Activated CD4-positive, CD25-positive, alpha-beta regulatory T cell treated with anti-CD3 and anti-CD28 coated beads, Interleukin-2, amount 50 U/mL, for 16 hours (primary cell): Measurements from ENCODE around the gene CDHR3.
"Not testable (repeated sequence)": the region's sequence is repeated elsewhere in the genome, so short reads cannot be mapped to it uniquely, and the experiment has no call there.

Source experiments
- DNase-seq: peaks from one replicate; pipeline ENCODE4 v3.0.0-alpha.2; 2020; ENCODE audit warnings: low read depth, low spot score

Gene CDHR3, protein sequence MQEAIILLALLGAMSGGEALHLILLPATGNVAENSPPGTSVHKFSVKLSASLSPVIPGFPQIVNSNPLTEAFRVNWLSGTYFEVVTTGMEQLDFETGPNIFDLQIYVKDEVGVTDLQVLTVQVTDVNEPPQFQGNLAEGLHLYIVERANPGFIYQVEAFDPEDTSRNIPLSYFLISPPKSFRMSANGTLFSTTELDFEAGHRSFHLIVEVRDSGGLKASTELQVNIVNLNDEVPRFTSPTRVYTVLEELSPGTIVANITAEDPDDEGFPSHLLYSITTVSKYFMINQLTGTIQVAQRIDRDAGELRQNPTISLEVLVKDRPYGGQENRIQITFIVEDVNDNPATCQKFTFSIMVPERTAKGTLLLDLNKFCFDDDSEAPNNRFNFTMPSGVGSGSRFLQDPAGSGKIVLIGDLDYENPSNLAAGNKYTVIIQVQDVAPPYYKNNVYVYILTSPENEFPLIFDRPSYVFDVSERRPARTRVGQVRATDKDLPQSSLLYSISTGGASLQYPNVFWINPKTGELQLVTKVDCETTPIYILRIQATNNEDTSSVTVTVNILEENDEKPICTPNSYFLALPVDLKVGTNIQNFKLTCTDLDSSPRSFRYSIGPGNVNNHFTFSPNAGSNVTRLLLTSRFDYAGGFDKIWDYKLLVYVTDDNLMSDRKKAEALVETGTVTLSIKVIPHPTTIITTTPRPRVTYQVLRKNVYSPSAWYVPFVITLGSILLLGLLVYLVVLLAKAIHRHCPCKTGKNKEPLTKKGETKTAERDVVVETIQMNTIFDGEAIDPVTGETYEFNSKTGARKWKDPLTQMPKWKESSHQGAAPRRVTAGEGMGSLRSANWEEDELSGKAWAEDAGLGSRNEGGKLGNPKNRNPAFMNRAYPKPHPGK

DNA sequence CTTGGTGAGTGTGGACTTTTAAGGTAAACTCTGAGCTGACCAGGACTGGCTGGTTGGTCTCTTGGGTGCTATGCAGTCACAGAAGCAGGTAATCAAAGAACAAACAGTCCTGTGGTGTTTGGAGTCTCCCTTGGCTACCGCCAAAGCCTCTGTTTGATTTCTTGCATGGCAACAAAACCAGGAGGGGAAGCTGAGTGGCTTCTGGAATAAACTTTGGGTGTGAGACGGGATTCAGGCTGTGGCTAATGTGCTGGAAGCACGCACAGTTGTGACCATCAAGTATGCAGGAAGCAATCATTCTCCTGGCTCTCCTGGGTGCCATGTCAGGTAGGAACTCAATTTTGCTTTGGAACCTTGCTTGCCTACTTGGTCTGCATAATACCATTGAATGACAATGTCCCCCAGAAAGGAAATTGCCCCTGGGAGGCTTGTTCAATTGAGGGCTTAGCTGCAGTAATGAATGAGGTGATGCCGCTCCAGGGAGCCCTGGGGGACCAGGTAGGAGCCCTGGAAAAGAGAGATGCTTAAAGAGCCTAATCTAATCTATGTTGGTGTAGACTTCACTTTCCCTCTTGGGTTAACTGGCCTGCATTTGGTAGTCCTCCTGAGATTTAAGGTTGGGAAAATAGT, at the start of gene CDHR3:
CDHR3 (plus strand) TSS at position 227 of the 630 bp plus-strand sequence; CDS start at position 282, 55 bp downstream.
- DNase-seq = no peak

DNA sequence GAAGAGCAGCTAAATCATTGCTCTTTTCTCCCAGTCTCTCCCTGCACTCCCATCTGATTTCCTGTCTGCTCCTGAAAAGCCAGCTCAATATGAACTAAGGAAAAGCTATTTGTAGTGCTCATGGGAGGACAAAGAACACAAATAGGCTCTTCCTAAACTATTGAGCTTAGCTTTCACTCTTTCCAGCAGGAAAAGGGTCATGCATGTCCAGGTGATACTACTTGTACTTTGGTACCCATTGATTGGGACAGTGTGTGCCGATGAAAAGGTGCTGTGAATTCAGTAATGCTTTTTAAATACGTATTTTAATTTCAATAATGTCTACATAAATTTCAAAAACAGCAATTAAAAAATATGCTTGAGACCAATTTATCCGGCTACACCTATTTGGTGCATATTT, 49.1 kb upstream of the CDHR3 start:
- no peak for DNase-seq

DNA sequence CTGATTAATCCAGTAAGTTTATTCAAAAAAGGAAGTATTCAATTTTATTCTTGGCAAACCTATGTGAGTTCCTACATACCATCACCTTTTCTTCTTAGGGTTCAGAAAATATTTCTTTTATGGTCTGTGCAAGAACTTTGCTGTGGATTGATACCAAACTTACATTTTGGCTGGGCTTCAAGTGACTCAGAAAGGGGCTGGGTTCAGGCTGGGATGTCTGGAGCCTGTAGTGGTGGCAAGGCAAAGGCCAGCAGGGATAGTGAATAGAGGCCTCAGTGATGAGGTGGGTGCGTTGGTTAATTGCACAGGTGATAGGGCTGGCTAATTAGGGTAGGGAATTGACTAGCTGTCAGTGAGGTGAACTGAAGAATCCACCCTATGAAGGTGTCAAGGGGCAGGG, 46.5 kb upstream of the CDHR3 start:
- DNase-seq = no peak

DNA sequence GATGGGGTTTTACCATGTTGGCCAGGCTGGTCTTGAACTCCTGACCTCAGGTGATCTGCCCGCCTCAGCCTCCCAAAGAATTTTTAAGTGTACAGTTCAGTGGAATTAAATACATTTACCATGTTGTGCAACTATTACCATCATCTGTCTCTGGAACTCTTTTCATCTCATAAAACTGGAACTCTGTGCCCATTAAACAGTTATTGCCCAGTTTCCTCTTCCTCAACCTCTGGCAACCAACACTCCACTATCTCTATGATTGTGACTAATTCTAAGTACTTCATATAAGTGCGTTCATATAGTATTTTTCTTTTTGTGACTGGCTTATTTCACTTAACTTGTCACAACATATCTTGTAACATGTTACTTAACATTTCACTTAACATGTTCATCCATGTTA, 45.4 kb upstream of the CDHR3 start:
- no peak for DNase-seq

DNA sequence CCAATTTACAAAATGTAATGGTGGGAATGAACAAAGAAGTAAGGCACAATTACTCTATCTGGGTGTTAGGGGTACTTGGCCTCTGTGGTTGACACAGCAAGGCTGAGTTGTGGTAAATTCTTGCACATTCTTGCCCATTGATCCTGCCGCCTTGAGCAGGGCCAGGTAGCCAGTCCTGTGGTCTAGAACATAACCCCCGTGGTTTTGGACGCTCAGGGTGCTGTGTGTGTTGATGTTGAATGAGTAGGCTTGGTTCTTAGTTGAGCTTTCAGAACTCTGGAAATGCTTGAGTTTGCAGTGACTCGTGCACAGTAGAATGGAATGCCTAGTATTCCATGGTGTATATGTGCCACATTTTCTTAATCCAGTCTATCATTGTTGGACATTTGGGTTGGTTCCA, 42.3 kb upstream of the CDHR3 start:
- DNase-seq = no peak

DNA sequence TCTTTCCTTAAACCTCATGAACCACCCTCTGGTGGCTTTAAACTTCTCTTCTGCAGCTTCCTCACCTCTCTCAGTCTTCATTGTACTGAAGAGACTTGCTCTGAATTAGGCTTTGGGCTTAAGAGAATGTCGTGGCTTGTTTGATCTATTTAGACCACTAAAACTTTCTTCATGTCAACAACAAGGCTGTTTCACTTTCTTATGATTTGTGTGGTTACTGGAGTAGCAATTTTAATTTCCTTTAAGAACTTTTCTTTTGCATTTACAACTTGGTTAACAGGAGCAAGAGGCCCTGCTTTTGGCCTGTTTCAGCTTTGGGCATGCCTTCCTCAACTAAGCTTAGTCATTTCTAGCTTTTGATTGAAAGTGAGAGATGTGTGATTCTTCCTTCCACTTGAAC, 38.1 kb upstream of the CDHR3 start:
- DNase-seq = no peak

DNA sequence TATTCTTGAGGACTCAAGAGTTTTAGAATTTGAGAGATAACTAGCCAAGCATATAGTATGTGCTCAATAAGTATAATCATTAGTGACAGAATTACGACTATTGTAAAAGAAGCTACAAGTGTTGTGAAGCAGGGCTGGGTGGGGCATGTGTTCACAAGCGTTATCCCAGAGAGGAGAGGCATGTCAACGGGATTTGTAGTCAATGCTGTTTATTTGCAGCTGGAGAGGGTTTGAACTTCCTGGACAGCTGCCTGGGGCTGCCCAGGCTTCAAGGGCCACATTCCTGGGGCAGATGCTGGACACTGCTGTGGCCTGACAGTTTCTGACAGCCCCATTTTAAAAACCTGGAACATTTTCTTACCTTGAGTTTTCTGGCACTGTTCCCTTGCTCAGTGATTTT, 36.9 kb upstream of the CDHR3 start:
- no peak for DNase-seq

DNA sequence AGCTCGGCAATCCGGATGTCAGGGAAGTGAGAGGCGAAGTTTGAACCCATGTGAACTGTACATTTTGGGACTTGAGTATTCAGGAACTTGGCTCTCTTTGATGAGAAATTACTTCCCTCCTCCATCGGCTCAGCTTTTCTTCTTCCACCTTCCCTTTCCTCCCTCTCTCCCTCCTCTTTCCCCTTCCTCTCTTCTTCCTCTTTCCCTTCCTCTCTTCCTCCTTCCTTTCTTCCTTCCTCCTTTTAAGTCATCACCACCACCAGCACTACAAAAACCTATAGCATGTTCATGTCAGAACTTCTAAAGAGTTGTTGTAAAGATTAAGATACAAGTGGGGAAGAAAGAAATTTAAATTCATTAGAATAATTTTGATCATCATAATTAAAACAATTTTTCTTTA, 31.9 kb upstream of the CDHR3 start:
- DNase-seq = no peak

DNA sequence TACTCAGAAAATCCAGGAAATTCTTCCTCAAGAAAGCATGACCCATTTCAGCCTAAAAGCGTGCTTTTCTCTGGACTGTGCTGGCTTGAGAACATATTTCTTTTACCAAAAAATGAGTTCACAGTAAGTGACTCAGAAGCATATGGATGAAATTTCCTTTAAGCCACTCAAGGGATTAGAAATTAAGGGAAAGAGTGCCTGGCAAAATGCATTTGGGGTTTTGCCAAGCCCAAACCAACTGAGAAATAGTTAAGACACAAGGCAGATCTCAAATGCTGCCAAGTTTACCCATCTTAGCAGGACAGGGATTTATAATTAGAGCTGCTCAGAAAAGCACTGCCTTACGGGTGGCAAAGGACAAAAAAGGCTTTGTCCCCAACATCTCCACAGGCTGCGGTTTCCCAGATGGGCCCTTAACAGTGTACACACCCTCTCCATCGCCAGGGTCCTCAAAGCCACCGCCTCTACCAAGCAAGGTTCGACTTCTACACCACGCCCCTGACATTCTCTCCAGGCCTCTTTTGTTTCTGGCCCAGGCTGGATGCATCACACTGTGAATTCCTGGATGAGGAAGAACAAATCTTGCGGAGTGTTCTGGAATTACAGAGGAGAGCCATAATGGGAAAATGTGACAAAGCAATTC, 30.1 kb upstream of the CDHR3 start:
- DNase-seq = no peak

DNA sequence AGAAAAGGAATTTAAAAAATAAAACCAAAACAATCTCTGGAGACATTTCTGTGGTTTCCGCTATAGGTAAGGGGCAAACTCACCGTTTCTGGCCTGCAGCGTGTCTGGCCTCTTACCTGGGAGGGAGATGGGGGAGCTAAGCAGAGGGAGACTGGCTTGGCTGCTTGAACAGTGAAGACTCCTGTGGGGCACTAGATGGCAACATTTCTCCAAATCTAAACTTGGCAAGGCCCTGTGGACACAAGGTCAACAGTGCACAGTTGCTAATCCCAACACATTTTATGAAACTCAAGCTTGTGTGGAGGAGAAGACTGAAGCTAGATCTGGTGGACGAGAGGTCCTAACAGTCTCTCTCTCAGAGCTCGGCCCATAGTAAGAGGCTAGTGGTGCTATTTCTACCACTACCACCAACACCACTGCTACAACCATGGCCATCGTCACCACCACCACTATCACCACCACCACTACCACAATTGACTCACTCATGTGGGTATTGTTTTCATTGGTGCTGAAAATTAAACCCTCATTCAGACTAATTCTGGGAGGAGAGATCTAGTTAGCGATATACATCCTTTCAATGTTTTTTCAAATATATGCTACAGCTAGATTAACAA, 28.4 kb upstream of the CDHR3 start:
- DNase-seq = no peak

DNA sequence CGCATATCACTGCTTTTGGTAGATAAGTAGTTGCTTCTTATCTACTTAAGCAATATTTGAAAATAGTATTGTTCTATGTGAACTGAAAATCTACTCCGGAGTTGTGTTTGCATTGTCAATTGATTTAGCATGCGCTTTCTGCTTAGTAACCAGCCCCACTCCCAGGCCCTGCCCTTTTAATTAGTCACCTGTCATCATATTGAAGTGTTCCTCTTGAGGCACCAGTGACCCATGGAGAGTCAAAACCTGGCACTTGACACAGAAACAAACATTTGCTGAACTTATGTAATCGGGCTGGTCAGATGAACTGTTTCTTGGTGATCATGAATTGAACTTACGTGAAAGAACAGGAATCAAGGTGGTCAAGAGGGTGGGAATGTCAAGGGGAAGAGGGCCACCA, 27.8 kb upstream of the CDHR3 start:
- DNase-seq = no peak

DNA sequence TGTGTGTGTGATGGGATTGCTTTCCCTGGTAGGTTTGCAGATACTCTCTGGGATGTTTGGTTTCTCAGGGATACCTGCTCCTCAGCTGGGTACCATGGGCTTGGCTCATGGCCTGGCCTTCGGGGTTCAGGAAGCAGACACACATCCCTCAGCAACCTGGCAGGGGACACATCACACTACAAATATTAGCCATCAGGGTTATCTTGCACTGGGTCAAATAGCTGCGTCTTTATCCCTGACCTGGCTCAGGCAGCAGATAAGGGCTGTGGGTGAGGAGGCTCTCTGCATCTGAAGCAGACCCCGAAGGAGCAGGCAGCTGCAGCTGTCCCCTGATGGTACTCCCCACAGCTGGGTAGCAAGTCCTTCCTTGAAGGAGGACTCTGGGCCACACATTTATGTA, 25.7 kb upstream of the CDHR3 start:
- no peak for DNase-seq

DNA sequence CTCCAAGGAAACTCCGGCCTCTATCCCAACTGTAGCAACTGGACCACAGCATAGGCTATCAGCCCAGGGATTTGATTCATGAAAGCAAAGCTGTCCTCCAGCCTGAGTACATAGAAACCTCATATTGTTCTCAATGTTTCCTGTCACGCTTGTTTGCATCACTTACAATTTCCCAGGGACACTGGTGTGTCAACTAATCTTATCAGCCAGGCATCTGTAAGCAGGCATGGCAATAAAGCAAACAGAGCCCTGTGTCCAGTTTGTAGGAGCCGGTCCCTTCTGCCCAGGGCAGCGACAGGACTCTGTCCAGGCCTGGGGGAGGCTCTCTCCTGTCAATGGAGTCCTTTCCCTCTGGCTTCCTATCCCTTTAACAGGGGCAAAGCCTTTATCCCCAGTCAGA, 23.0 kb upstream of the CDHR3 start:
- DNase-seq = no peak

DNA sequence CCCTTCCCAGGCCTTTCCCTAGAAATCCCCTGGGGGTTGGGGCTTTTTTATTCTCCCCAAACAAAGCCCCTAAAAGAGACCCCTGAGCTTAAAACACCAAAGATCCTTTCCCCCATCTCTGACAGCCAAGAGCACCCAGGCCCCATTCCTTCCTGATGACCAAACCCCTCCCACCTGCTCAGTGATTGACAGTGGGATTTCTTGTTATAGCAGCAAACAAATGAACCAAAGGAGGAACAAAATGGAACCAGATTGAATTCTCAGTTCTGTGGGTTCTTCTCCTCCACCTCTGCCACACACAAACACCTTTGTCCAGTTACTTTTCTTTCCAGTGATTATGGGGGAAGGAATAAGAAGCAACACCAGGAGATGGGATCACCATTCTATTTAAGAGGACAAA, 21.5 kb upstream of the CDHR3 start:
- no peak for DNase-seq

DNA sequence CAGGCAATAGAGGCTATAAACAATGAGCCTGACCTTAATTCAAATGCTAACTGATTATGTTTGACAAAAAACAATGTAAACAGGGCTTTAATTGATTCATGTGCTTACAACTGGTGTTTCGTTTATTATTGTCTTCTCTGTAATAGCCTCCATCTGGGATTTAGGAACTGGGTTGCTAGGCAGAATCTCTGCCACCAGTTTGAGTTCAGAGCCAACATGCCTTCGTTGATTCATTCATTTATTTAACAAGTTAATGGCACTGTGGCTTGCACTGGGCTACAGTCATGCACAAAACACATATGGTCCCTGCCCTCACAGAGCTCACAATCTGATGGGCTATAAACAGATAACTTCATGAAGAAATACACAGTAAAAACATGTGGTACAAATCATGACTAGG, 19.6 kb upstream of the CDHR3 start:
- no peak for DNase-seq

DNA sequence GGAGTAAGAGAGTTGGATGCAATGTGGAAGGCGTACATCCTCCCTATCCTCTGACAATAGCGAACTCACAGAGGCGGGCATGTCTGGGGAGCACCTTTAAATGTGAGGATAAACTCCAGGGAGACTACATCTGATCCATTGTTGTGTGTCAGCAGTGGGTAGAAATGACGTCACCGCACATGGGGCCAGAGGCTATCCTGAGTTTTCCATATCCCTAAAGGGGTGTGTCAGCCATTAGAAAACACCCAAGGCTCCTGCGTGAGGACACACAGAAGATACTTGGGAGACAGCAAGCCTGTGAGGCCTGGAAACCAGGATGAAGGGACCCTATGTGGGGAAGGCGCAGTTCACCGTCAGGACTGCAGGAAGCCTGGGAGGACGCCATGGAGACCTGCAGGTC, 17.2 kb upstream of the CDHR3 start:
- DNase-seq = no peak

DNA sequence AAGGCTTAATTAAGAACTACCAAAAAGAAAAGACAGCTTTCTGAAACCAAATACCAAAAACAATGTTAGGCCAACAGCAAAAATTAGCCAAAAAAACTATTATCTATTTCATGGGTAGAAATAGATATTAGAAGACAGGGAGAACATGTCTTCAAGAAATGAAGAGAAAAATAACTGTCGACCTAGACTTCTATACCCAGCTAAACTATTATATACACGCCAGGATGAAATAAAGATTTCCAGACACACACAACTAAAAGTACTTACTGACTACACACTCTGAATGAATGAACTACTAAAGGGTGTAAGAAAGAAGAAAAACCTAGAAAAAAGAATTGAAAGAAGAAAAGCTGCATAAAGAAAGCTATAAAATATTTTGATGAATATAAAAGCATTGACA, 11.5 kb upstream of the CDHR3 start:
- DNase-seq = no peak

DNA sequence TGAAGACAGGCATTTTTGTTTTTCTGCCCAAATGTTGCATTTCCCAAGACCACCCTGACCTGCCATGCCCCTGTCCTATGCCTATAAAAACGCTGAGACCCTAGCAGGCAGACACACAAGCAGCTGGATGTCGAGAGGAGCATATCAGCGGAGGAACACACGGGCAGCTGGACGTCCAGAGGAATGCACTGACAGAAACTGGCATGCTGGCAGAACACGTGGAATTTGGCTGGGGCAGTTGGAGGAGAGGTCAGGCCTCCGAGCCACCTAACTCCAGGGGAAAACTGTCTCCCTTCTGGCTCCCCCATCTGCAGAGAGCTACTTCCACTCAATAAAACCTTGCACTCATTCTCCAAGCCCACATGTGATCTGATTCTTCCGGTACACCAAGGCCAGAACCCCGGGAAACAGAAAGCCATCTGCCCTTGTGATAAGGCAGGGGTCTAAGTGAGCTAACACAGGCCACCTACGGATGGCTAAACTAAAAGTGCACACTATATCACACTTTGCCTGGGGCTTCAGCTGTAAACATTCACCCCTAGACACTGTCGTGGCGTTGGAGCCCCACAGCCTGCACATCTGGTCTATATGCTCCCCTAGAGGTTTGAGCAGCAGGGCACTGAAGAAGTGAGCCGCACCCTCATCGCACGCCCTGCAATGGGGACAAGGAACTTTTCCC, 10.0 kb upstream of the CDHR3 start:
- DNase-seq = no peak

DNA sequence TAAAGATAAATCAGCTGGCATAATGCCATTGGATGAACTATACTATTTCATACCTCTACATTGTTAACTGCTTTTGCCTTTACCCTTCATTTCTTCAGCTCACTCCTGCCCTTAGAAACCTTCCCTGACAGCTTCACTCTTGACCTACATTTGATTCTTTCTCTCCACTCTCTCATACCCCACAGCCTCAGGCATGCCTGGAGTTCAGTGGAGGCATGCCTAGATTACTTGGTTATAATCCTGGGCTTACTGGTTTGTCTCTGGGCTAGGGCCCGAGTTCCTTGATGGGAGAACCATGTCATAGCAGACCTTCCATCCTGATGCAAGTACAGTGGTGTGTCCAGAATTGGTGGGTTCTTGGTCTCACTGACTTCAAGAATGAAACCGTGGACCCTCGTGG, 8.4 kb upstream of the CDHR3 start:
- no peak for DNase-seq

DNA sequence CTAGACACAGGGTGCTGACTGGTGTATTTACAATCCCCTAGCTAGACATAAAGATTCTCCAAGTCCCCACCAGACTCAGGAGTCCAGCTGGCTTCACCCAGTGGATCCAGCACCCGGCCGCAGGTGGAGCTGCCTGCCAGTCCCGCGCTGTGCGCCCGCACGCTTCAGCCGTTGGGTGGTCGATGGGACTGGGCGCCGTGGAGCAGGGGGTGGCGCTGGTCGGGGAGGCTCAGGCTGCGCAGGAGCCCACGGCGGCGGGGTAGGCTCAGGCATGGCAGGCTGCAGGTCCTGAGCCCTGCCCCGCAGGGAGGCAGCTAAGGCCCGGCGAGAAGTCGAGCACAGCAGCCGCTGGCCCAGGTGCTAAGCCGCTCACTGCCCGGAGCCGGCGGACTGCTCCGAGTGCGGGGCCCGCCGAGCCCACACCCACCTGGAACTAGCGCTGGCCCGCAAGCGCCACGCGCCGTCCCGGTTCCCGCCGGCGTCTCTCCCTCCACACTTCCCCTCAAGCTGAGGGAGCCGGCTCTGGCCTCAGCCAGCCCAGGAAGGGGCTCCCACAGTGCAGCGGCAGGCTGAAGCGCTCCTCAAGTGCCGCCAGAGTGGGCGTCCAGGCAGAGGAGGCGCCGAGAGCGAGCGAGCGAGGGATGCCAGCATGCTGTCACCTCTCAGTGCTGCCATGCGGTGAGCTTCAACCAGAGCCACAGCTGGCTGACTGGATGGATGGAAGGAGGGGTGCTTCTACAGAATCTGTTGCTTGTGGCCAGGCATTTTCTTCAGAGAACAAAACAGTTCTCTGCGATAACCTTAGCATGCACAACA, 7.2 kb upstream of the CDHR3 start:
- not testable (repeated sequence) for DNase-seq
